ENCODE data around the gene TADA2A.
A peak's percentile ranks its signal among the peaks of the same experiment; 100 is the strongest.
"Not testable (repeated sequence)": the region's sequence is repeated elsewhere in the genome, so short reads cannot be mapped to it uniquely, and the experiment has no call there.

The TADA2A gene

GRCh38 chr17:37502009-37502936 lies 95.6 kb downstream of the TADA2A start:
- H3K4me3 ChIP-seq (ENCODE audit: low read depth, low read length), result no peak overlapping the region
- no peak for DNase-seq (ENCODE audit: low read depth)

GRCh38 chr17:37503148-37503547 lies 96.5 kb downstream of the TADA2A start:
- no peak for DNase-seq (ENCODE audit: low read depth)
- no peak overlapping the region for H3K4me3 ChIP-seq (ENCODE audit: low read depth, low read length)
- no peak for TF ChIP-seq CTCF (IDR thresholded peaks at IDR 0.05; ENCODE audit: insufficient read depth, low read depth, low read length, missing control alignments)

More at GRCh38 chr17:37502009-37502936, 95.6 kb downstream of the TADA2A start:
- TF ChIP-seq CTCF (IDR thresholded peaks at IDR 0.05; ENCODE audit: insufficient read depth, low read depth, low read length, missing control alignments), result no peak

- peak; percentile 25 for DNase-seq (ENCODE audit: low read depth)
- H3K4me3 ChIP-seq (ENCODE audit: low read depth, low read length), result no peak overlapping the region
- TF ChIP-seq CTCF (IDR thresholded peaks at IDR 0.05; ENCODE audit: insufficient read depth, low read depth, low read length, missing control alignments), result no peak
These were observed 98.6 kb downstream of the TADA2A start for GRCh38 chr17:37505333-37505732.

- TF ChIP-seq CTCF (IDR thresholded peaks at IDR 0.05; ENCODE audit: insufficient read depth, low read depth, low read length, missing control alignments), result peak; percentile 47
- H3K4me3 ChIP-seq (ENCODE audit: low read depth, low read length), result no peak overlapping the region
- peak; percentile 56 for DNase-seq (ENCODE audit: low read depth)
These were observed 100.0 kb downstream of the TADA2A start for GRCh38 chr17:37506678-37507077.

GRCh38 chr17:37507111-37507510 lies 100.4 kb downstream of the TADA2A start:
- no peak for TF ChIP-seq CTCF (IDR thresholded peaks at IDR 0.05; ENCODE audit: insufficient read depth, low read depth, low read length, missing control alignments)
- H3K4me3 ChIP-seq (ENCODE audit: low read depth, low read length), result no peak overlapping the region
- no peak for DNase-seq (ENCODE audit: low read depth)

GRCh38 chr17:37510056-37510455 lies 103.4 kb downstream of the TADA2A start:
- TF ChIP-seq CTCF (IDR thresholded peaks at IDR 0.05; ENCODE audit: insufficient read depth, low read depth, low read length, missing control alignments), result no peak
- no peak overlapping the region for H3K4me3 ChIP-seq (ENCODE audit: low read depth, low read length)
- no peak for DNase-seq (ENCODE audit: low read depth)

- not testable (repeated sequence) for DNase-seq (ENCODE audit: low read depth)
These were observed 105.0 kb downstream of the TADA2A start for GRCh38 chr17:37511642-37512041.

More at GRCh38 chr17:37511642-37512041, 105.0 kb downstream of the TADA2A start:
- H3K4me3 ChIP-seq (ENCODE audit: low read depth, low read length), result not testable (repeated sequence)
